Measurements from ENCODE around the gene SLFN5.
"Not testable (repeated sequence)": the region's sequence is repeated elsewhere in the genome, so short reads cannot be mapped to it uniquely, and the experiment has no call there.

The SLFN5 gene

DNA sequence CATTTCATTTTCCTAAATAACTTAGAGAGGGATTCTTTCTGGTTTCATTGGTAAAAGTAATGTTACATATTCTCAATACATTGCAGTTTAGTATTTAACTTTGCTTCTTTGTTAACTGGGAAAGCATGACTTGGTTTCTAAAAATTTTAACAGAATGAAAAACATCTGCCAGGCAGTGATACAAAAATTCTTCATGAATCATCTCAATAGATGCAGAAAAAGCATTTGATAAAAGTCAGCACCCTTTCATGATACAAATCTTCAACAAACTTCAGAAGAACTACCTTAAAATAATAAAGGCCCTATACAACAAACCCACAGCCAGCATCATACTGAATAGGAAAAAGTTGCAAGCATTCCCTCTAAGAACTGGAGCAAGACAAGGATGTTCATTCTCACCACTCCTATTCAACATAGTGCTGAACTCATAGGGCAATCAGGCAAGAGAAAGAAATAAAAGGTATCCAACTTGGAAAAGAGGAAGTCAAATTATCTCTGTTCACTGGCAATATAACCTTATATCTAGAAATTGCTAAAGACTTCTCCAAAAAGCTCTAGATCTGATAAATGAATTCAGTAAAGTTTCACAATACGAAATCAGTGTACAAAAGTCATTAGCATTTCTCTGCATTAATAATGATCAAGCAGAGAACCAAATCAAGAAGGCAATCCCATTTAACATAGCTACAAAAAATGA is 50.4 kb downstream of the SLFN5 start:
- no peak for DNase-seq

DNA sequence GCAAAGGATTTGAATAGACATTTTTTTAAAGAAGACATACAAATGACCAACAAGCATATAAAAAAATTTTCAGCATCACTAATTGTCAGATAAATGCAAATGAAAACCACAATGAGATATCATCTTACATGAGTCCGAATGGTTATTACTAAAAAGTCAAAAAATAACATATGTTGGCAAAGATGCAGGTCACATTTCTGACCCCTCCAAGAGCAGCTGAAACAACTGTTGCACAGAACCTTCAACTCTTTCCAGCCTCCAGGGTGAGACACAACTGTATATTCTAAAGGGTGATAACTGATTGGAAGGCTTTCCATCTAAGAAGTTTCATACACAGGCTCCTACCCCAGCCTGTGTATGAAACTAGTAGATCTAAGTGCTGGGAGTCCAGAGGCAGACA is 51.9 kb downstream of the SLFN5 start:
- no peak for DNase-seq

DNA sequence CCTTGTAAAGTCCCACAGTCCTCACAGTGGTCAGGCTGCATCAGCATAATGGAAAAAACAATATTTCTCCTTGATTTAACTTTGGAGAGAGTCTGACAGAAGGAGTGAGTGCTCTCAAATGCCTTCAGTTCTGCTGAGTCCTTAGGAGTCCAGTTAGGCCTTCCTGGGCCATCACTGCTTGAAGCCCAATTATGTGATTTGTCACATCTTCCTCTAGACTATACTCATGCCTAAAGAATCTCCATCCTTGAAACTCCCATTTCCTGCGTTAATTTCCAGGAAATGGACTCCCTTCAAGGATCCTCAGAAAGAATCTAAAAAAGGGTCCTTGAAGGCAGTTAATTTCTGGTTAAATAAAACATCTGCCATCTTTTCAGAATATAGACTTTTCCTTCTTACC is 52.8 kb downstream of the SLFN5 start:
- no peak for DNase-seq

DNA sequence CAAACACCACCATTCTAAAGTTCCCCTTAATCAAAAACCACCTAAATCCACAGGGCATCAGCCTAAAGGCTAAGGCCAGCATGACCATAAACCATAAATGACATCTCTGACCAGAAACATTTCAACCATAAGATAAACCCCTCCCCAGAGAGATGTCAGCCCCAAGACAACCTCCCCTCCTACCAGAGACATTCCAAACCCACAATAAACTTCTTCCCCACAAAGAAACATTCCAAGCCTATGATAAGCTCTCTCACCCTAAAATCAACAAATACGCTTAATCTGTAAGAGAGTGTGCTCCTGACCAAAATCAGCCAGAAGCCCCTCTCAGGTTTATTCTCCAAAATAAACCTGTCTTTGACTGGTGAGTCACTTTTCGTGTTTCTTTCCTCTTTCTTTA is 54.8 kb downstream of the SLFN5 start:
- no peak for DNase-seq

DNA sequence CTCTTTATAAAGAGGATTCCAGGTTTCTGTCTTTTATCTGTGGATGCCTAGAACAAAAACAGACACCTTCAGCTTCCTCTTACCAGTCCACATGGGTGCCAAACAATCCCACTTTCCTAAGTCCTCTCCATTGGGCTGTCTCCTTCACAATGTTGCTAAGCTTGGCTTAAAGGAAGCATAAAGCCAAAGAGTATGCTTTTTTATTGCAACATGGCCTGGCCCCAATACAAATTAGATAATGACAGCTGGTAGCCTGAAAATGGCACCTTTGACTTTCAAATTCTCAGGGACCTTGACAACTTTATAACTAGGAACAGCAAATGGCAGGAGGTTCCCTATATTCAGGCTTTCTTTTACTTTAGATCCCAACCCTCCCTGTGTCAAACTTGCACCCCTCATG is 55.8 kb downstream of the SLFN5 start:
- no peak for DNase-seq

DNA sequence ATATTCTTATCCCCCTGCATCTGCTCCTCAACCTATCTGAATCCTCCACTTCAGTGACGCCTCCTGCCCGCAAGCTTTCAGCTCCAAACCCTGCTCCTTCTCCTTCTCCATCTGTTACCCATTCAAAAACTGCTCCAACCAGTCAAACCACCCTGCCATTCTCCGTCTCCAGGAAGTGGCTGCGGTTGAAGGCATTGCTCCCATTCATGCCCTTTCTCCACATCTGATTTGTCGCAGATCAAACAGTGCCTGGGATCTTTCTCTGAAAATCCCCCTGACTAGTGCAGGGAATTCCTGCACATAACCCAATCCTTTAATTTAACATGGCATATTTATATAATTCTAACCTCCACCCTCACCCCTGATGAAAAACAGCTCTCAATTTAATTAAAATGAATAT is 56.3 kb downstream of the SLFN5 start:
- DNase-seq = peak in 1 of 3 experiments; percentile 6

DNA sequence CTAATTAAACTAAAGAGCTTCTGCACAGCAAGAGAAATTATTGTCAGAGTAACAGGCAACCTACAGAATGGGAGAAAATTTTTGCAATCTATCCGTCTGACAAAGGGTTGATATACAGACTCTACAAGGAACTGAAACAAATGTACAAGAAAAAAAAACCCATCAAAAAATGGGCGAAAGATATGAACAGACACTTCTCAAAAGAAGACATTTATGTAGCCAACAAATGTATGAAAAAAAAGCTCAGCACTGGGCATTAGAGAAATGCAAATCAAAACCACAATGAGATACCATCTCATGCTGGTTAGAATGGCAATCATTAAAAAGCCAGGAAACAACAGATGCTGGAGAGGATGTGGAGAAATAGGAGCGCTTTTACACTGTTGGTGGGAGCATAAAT is 66.5 kb downstream of the SLFN5 start:
- DNase-seq = not testable (repeated sequence)

DNA sequence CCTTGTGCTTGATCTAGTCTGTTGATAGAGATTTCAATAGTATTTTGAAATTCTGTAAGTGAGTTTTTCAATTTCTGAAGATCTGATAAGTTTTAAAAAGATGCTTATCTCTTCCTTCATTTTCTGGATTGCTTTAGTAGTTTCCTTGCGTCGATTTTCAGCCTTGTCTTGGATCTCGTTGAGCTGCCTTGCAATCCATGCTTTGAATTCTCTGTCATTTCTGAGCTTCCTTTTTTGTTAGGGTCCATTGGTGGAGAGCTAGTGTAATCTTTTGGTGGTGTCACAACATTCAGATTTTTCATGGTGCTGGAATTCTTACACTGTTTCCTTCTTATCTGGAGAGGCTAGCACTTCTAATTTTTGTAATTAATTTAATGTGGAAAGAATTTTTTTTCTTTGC is 69.5 kb downstream of the SLFN5 start:
- DNase-seq = no peak

DNA sequence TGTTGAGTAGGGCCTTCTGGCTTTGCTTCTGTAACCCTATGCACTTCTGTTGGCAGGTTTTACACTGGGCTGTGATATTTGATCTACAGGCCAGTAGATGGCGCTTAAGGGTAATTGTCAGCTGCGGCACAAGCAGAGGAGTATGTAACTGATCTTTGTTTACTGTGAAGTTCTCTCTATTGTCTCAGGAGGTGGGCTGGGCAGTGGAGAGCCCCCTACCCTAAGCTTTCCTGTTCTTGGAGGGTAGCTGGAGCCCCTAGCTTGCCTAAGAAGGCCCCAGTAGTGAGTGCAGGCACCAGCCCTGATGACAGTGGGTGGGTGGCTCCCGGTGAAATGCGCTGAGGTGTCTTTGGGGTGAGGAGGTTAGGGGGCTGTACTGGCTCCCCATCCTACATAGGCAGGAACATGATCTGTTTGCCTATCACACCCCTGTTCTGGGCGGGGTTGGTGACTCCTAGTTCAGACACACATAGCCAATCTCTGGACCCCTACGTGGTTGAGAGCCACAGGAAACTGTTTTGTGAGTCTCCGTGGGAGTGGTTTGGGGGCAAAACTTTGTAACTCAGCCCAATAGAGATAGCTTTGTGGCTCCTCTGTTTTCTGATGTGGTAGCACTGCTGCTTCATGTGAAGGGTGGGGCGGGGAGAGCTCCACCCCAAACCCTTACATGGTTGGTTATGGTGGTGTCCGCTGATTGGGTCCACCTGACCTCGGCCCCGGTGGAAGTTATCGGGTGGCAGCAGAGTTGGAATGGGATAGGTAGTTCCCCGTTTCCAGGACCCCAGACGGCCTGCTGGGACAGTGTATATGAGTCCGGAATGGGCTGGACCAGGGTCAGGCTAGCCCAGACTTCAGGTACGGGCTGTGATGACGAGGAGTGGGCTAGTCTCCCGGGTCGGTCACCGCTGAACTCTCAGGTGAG is 70.2 kb downstream of the SLFN5 start:
- peak in 2 of 3 experiments; percentile 51 to 67 for DNase-seq

DNA sequence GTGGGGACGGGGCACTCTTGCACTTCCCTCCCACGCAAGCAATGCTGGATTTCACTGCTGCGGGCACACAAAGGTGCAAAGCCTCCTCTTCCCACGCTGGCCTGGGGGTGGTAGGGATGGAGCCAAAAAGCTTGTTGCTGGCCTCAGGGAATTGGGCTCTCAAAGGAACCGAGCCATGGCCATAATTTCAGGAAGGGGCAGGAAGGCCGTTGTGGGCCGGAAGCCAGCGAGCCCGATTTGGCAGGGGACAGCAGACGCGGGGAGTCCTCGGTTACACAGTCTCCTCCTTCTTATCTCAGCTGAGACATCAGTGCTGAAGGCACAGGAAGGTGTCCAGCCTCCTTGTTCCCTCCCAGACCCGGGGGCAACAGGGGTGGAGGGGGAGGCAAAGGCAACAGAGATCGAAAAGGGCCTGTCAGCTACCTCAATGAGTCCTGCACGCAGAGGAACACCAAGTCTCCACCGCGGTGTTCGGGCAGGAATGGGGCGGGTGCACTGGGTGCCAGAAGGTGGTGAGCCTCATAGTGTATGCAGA is 71.1 kb downstream of the SLFN5 start:
- no peak for DNase-seq

DNA sequence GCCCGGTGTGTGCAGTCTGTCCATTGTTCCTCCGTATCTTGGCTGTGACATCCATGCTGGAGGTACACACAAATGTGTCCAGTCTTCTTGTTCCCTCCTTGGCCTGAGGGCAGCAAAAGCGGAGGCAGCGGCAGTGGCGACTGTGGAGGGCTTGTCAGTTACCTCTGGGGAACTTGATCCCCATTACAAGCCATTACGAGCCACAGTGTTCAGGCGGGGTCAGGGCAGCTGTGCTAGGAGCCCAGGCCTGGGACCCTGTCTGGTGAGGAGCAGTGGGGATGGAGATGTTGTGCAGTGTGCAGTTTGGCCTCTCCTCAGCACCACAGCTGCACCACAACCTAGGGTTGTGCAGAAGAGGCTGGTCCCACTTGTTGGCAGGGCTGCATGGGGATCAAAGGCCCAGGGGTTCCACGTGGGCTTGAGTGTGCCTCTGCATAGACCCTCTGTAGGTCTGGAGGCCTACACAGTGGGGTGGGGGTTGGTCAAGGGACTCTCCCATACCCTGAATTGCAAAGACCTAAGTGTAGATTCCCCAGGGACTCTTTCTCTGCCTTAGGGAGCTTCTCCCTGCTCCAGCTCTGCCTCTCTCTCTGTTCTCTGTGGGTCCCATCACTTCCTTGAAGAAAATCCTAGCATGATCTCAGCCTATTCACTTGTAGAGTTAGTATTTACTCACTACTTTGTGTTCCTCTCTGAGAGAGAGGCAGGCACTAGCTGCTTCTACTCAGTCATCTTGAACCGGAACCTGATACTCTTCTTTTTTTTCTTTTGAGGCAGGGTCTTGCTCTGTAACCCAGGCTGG is 71.7 kb downstream of the SLFN5 start:
- DNase-seq = no peak

DNA sequence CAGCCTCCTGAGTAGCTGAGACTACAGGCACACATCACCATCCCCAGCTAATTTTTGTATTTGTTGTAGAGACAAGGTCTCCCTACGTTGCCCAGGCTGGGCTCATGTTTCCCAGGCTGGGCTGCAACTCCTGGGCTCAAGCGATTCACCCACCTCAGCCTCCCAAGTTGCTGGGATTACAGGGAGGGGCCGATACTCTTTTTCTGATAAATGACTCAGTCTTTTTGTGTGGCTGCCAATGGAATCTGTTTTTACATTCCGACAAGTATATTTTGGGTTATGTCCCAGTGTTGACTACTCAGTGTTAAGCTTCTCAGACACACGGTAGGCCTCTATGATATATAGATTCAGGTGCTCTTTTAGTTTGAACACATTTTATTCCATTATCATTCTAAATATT is 72.4 kb downstream of the SLFN5 start:
- DNase-seq = no peak

DNA sequence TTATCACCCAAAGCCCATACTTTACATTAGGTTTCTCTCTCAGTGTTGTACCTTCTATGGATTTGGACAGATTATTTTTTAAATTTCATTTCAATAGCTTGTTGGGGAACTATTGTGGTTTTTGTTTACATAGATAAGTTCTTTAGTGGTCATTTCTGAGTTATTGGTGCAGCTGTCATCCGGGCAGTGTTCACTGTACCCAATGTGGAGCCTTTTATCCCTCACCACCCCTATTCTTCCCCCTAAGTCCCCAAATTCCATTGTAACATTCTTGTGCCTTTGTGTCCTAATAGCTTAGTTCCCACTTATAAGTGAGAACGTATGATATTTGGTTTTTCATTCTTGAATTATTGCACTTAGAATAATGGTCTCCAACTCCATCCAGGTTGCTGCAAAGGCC is 73.1 kb downstream of the SLFN5 start:
- no peak for DNase-seq

DNA sequence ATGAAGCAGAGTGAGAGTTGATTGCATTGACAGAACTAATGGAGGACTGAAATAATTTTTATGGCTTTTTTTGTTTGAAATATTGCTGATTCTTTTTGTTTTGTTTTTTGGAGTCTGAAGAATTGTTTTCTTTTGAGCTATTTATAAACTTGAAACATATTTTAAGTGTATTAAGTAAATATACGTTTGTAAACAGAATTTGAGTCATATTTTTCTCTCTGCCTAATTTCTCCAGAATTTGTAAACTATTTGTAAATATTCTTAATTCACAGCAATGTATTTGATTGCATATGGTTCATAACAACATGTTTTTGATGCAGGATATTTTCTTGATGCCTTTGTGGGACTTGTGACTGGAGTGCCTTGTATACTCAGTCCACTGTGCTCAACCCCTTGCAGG is 79.9 kb downstream of the SLFN5 start:
- DNase-seq = no peak
